NB4 (cell line): ENCODE data around the gene NR2F1-AS1.

ENCODE experiments used
- MYC ChIP-seq: IDR thresholded peaks from 2 replicates; pipeline ENCODE4 v1.6.1; 2011; ENCODE audit warnings: low read depth, low read length
- TF ChIP-seq, protein P1 (sequence below): IDR thresholded peaks from one replicate; pipeline ENCODE4 v1.5.1; 2012; ENCODE audit warnings: low read depth, low read length
- TF ChIP-seq, protein P2 (sequence below): IDR thresholded peaks from 2 replicates; pipeline ENCODE4 v1.6.1; 2011; ENCODE audit warnings: low read depth, low read length

DNA sequence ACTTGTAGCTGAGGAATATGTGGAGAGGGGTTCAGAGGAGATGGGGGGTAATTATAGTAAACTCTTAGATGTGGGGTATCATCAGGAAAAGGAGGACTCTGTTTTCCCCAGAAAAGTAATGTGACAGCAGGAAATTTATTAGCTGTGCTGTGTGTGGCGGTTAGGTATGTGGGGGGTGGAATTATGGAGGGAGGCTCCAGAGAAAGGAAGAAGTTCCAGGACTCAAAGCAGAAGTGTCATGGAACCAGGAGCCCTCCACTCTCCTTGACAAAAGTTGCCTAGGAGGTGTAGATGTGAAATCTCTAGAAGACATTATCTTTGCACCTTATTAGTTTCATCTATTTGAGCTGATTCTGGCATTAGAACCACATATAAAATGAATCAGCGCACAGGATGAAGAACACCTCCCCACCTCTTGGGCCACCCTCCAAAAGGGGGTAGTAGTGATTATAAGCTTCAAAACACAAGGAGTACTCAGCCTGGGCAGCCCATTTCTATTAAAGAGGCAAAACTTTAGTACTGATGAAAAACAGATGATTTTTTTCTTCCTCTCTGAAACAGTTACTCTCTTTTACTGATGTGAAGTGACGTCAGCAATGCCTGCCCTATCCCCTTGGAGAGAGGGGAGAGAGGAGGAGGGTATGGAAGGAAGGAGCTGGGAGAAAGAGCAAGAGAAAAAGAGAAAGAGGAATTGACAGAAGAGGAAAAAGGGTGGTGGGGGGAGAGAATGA lies 20.2 kb upstream of the NR2F1-AS1 start:
- TF ChIP-seq, protein P1, sequence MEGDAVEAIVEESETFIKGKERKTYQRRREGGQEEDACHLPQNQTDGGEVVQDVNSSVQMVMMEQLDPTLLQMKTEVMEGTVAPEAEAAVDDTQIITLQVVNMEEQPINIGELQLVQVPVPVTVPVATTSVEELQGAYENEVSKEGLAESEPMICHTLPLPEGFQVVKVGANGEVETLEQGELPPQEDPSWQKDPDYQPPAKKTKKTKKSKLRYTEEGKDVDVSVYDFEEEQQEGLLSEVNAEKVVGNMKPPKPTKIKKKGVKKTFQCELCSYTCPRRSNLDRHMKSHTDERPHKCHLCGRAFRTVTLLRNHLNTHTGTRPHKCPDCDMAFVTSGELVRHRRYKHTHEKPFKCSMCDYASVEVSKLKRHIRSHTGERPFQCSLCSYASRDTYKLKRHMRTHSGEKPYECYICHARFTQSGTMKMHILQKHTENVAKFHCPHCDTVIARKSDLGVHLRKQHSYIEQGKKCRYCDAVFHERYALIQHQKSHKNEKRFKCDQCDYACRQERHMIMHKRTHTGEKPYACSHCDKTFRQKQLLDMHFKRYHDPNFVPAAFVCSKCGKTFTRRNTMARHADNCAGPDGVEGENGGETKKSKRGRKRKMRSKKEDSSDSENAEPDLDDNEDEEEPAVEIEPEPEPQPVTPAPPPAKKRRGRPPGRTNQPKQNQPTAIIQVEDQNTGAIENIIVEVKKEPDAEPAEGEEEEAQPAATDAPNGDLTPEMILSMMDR: no peak
- TF ChIP-seq, protein P2, sequence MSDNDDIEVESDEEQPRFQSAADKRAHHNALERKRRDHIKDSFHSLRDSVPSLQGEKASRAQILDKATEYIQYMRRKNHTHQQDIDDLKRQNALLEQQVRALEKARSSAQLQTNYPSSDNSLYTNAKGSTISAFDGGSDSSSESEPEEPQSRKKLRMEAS: no peak
- no peak for TF ChIP-seq MYC
